Measurements from ENCODE around the gene RAB10. TPM values are rescaled to one million over a fixed set of nuclear protein-coding genes. Genes with fewer than 3 reads are reported as not detected.

Gene RAB10
- total RNA-seq, 1 donor from 2014 or later, result 115 TPM

DNA sequence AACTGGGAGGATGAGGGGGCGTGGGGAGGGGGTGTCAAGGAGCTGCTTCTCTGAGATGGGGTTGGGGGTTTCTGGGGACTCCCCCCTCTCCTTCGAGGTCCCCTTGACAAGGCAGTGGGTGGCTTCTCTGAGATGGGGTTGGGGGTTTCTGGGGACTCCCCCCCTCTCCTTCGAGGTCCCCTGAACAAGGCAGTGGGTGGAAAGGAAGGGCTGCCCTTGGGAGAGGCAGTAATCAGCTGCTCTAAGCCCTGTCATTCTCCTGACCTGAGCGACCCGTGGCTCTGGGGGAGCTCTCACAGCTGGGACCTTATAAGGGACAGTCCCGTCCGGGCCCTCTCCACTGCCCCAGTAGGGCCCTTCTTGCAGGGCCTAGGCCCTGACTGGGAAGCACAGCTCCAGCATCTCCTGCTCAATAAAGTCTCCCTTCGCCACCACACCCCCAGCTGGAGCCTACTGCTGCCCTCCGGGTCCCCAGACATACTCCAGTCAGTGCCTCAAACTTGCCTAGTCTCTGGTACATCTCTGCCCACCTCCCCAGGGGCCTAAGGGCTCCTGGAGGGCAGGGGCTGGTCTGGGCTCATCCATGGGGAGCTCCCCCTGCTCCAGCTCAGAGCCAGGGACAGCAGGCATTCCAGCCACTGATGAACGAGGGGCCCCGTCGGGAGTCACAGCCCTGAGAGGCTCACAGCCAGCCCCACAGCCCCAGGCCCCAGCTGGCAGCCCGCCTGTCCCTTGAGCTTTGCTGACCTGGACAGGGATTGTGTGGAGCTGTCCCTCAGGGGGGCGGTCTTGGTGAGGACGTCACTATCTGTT lies 141.8 kb downstream of the RAB10 start:
- intact Hi-C loops (cut with micrococcal nuclease), result no loop called here

DNA sequence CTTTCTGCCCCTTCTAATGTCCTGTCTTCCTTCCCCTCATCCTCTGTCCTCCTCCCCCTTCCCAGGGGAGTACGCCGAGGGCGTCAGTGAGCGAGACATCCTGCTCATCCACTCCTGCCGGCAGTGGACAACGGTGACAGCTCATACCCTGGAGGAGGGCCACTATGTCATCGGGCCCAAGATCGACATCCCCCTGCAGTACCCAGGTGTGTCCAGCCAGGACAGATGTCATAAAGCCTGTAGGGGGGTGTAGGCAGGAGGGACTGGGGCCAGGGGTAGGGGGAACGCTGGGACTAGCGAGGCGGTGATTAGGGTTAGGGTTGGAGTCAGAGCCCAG lies 142.4 kb downstream of the RAB10 start:
- intact Hi-C loops (cut with micrococcal nuclease), result no loop called here

DNA sequence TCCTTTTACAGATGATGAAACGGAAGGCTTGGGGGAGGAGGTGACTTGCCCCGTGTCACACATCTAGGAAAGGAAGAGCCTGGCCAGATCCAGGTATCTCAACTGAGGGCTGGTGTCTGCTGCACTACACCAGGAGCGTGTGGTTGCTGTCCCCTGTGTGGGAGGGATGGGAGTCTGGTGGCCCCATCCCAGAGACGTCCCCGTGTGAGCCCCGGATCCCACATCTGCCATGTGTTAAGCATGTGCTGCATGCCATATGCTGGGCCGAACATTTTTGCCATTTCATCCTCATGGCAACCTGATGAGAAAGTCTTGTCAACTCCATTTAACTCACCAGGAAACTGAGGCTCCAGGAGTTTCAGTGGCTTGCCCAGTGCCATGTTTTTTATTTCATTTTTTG lies 143.2 kb downstream of the RAB10 start:
- intact Hi-C loops (cut with micrococcal nuclease), result no loop called here

DNA sequence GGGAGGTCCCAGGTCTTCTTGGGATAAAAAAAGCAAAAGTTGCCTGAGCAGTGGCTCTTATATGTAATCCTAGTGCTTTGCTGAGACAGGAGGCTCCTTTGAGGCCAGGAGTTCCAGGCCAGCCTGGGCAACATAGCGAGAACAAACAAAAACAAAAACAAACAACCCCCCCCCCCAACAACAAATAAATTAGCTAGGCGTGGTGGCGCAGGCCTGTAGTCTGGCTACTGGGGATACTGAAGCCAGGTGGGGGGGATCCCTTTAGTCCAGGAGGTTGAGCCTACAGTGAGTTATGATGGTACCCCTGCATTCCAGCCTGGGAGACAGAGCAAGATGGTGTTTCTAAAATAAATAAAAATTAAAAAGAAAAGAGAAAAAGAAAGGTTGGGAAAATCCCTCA lies 144.4 kb downstream of the RAB10 start:
- intact Hi-C loops (cut with micrococcal nuclease), result no loop called here

GRCh38 chr2:26178746-26179436 lies 145.0 kb downstream of the RAB10 start:
- intact Hi-C loops (cut with micrococcal nuclease), result no loop called here

DNA sequence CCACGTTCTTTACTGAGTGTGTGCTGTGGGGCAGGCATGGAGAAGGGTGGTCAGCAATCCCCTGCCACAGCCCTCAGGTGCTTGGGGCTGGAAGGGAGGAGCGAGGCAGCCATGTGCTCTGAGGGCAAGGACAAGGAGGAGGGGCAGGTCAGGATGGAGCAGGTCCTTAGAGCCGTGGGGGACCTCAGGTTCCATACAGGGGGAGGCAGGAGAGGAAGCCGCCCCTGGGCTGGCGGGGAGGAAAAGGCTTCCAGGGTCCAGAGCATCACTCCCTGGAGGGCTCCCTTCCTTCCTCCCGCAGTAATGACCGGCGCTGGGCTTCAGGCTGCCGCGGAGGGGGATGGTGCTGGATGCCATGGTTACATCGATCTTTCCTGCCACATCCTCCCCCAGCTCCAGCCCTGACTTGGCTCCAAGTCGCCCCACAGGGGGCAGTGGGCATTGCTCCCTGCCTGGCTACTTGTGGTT lies 145.6 kb downstream of the RAB10 start:
- intact Hi-C loops (cut with micrococcal nuclease), result no loop called here

DNA sequence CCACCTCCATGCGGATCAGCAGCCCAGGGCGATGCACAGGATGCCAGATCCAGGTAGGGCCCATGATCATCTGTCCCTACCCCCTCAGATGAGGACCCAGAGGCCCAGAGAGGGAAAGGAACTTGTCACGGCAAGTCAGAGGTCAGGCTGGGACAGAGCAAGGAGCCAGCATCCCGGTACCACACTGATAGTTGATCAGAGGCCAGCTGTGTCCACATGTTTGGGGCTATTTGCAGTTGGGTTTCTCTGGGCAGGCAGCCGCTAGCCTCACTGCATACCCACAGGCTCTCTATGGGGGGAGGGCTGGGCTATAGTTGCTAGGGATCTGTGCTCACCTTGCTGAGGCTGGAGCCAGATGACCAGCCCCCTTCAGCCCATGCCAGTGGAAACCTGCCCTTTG lies 148.6 kb downstream of the RAB10 start:
- intact Hi-C loops (cut with micrococcal nuclease), result no loop called here

DNA sequence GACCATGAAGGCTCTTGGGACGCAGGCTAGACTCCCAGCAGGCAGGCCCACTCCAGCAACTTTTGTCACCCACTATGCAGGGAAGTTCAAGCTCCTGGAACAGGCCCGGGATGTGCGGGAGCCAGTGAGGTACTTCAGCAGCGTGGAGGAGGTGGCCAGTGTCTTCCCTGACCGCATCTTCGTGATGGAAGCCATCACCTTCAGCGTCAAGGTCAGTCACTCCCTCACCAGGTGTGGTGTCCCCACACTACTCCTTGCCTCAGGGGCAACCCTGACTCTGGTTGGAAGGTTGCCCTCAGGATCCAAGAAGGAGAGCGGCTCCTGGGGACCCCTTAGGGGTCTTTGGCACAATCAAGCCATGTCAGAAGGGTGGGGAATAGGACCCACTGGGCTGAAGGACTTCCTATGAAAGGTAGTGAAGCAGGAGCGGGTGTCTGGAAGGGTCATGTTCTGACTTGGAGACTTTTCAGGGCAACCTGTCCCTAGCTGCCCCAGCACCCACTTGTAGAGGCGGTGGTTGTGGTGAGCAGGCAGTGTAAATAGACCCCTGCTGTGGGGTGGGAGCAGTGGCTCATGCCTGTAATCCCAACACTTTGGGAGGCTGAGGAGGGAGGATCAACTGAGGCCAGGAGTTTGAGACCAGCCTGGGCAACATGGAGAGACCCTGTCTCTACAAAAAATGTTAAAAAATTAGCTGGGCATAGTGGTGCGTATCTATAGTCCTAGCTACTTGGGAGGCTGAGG lies 149.2 kb downstream of the RAB10 start:
- intact Hi-C loops (cut with micrococcal nuclease), result no loop called here

DNA sequence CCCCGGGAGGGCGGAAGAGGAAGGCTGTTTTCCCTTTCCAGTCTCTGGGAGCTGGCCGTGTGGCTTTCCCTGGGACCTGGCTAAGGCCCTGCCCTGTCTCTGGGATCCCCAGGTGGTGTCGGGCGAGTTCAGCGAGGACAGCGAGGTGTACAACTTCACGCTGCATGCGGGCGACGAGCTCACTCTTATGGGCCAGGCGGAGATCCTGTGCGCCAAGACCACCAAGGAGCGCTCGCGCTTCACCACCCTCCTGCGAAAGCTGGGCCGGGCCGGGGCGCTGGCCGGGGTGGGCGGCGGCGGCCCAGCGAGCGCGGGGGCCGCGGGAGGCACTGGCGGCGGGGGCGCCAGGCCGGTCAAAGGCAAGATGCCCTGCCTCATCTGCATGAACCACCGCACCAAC lies 150.2 kb downstream of the RAB10 start:
- intact Hi-C loops (cut with micrococcal nuclease), result loop anchor here (2.0 kb wide), 1 partner anchor 61 kb away; the partner anchor contains the start of genes HADHA and HADHB

- intact Hi-C loops (cut with micrococcal nuclease), result loop anchor here (2.0 kb wide), 1 partner anchor 60 kb away; the partner anchor contains the start of genes HADHA and HADHB
Observed at GRCh38 chr2:26184555-26185303, 150.8 kb downstream of the RAB10 start.

DNA sequence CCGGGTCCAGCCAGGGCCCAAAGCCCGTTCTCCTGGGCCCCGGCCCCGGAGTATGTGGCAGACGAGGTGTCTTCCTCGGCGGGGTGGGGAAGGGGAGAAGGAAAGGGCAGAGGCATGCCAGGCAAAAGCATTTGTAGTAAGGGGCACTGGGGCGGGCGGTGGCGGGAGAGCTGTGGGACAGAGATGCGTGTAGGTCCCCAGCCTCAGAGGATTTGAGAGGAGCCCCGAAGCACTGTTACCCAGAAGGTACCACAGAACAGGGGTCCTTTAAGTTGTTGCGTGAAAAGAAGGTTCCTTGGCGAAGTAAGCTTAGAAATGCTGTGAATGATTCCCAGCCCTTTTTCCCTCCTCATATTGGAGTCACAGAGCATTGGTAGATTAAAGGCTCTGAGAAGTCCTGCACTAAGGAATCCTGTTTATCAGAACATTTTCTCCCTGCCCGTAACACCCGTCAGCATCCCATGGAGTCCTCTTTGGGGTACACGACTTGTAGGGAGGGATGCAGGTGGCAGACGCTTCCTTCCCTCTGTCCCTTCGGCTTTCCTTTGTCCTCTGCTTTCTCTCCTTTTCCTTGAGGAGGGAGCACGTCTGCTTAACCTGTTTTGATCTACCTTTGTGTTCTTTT lies 151.5 kb downstream of the RAB10 start:
- intact Hi-C loops (cut with micrococcal nuclease), result loop anchor here (2.0 kb wide), 1 partner anchor 59 kb away; the partner anchor contains the start of genes HADHA and HADHB

GRCh38 chr2:26185954-26186770 lies 152.3 kb downstream of the RAB10 start:
- intact Hi-C loops (cut with micrococcal nuclease), result loop anchor here (2.0 kb wide), 1 partner anchor 59 kb away; the partner anchor contains the start of genes HADHA and HADHB

Other genes starting within 250 kb of the RAB10 start
- gene ASXL2, start 155.6 kb upstream of the RAB10 start, total RNA-seq, result 35.2 and 39.4 TPM in 2 replicates
- 8.6 and 10.2 TPM in 2 replicates for gene KIF3C, start 51.6 kb upstream of the RAB10 start, total RNA-seq
- 4.1 and 5.3 TPM in 2 replicates for gene GAREM2, start 139.0 kb downstream of the RAB10 start, total RNA-seq
- gene HADHA, start 210.5 kb downstream of the RAB10 start, total RNA-seq, result 117 and 119 TPM in 2 replicates
- gene HADHB, start 210.9 kb downstream of the RAB10 start, total RNA-seq, result 56.9 and 67.7 TPM in 2 replicates